Stimulated activated naive CD4-positive, alpha-beta T cell treated with Interleukin-2 at 50 U/mL for 16 hours (primary cell): Measurements from ENCODE around the gene PTGER1.
"Not testable (repeated sequence)": the region's sequence is repeated elsewhere in the genome, so short reads cannot be mapped to it uniquely, and the experiment has no call there.

ENCODE experiments used
- DNase-seq: peaks from one replicate; lab custom pipeline; 2025; lab: John Stamatoyannopoulos, UW

Gene PTGER1

GRCh38 chr19:14473978-14474578 is 1.1 kb downstream of the PTGER1 start:
- no peak for DNase-seq

- no peak for DNase-seq
Measured at GRCh38 chr19:14473073-14473977, 1.8 kb downstream of the PTGER1 start.

- DNase-seq: peak; percentile 80
Measured at GRCh38 chr19:14472202-14472938, 2.8 kb downstream of the PTGER1 start.

GRCh38 chr19:14471436-14472187 is 3.5 kb downstream of the PTGER1 start:
- DNase-seq: no peak

- DNase-seq: no peak
Measured at GRCh38 chr19:14470031-14470876, 4.9 kb downstream of the PTGER1 start.

- DNase-seq: no peak
Measured at GRCh38 chr19:14467816-14468215, 7.3 kb downstream of the PTGER1 start.

GRCh38 chr19:14467391-14467790 is 7.8 kb downstream of the PTGER1 start:
- DNase-seq: no peak

- DNase-seq: no peak
Measured at GRCh38 chr19:14463747-14464146, 11.4 kb downstream of the PTGER1 start.

- not testable (repeated sequence) for DNase-seq
Measured at GRCh38 chr19:14462401-14462800, 12.8 kb downstream of the PTGER1 start.

GRCh38 chr19:14460935-14461334 is 14.2 kb downstream of the PTGER1 start:
- no peak for DNase-seq

GRCh38 chr19:14459703-14460102 is 15.5 kb downstream of the PTGER1 start:
- no peak for DNase-seq

GRCh38 chr19:14452303-14452702 is 22.9 kb downstream of the PTGER1 start:
- not testable (repeated sequence) for DNase-seq

GRCh38 chr19:14450876-14451275 is 24.3 kb downstream of the PTGER1 start:
- no peak for DNase-seq

- DNase-seq: peak; percentile 50
Measured at GRCh38 chr19:14450168-14450874, 24.8 kb downstream of the PTGER1 start.

- no peak for DNase-seq
Measured at GRCh38 chr19:14449321-14449720, 25.8 kb downstream of the PTGER1 start.

GRCh38 chr19:14446336-14447036 is 28.7 kb downstream of the PTGER1 start:
- no peak for DNase-seq

- no peak for DNase-seq
Measured at GRCh38 chr19:14443632-14444216, 31.4 kb downstream of the PTGER1 start.

- no peak for DNase-seq
Measured at GRCh38 chr19:14442891-14443631, 32.1 kb downstream of the PTGER1 start.
